HepG2 (cell line): ENCODE results near the gene CDK9. TPM values are rescaled to one million over a fixed set of nuclear protein-coding genes. Genes with fewer than 3 reads are reported as not detected.

ENCODE experiments used
- ATAC-seq: fragments of 200-7000 bp; cut with Tn5 transposase; 3 replicates; pipeline ENCODE4 v1.9.1; 2020; ENCODE audit warnings: mild to moderate bottlenecking, moderate library complexity
- BruUV-seq: library from RNA; stranded (reverse); fragments of 400-500 nt; replicated peaks from 2 replicates; lab custom pipeline; 2021; lab: Mats Ljungman, UMichigan
- CTCF ChIA-PET: fragments of 300-600 bp; formaldehyde crosslinking; extraction: SDS; loops from one replicate; lab custom pipeline; 2021; ENCODE audit warnings: low total read pairs, inconsistent platforms, low intra/inter-chr PET ratio; lab: Yijun Ruan, JAX
- POLR2A ChIA-PET: fragments of 350-600 bp; sonication (Branson Sonifier 250); formaldehyde crosslinking; loops from one replicate; lab custom pipeline; 2020; ENCODE audit warnings: antibody characterized with exemption, inconsistent platforms; lab: Yijun Ruan, JAX
- DNase-seq: peaks from one replicate; pipeline ENCODE4 v3.0.0-alpha.2; 2015; ENCODE audit warnings: low spot score
- FAIRE-seq: peaks from 3 replicates; lab custom pipeline; 2011; peaks lifted over from hg19 to GRCh38; lab: Jason Lieb, UNC
- H2AFZ ChIP-seq: one replicate; pipeline ENCODE4 v1.6.1; 2011; ENCODE audit warnings: low read length, inconsistent platforms
- H3K27ac ChIP-seq: fragments of 300-600 bp; 3 replicates; pipeline ENCODE4 v1.8.0; 2011; ENCODE audit warnings: mixed run types, mild to moderate bottlenecking, mixed read lengths, low read length, inconsistent platforms; ENCODE audit not compliant: insufficient read depth; ENCODE audit errors: extremely low read length
- H3K27me3 ChIP-seq, 2 experiments: fragments of 200-600 bp in 1 of 2; 2 replicates in 1 of 2; 3 replicates in 1 of 2; pipeline versions ENCODE4 v1.6.0 to v1.8.0; 2011; ENCODE audit warnings: low read length in 2 of 2, mild to moderate bottlenecking in 2 of 2, moderate library complexity in 2 of 2, inconsistent platforms in 1 of 2; ENCODE audit not compliant: insufficient read depth in 2 of 2, control insufficient read depth in 1 of 2
- H3K36me3 ChIP-seq, 2 experiments: fragments of 200-600 bp in 1 of 2; replicated peaks in 1 of 2; 2 replicates in 1 of 2; 3 replicates in 1 of 2; pipeline versions ENCODE4 v1.5.1 to v1.8.0; 2011; ENCODE audit warnings: low read length in 2 of 2, inconsistent platforms in 1 of 2; ENCODE audit not compliant: insufficient read depth in 2 of 2, control insufficient read depth in 1 of 2
- H3K4me1 ChIP-seq: 2 replicates; pipeline ENCODE4 v1.5.1; 2012; ENCODE audit warnings: low read length, inconsistent platforms; ENCODE audit not compliant: insufficient read depth
- H3K4me2 ChIP-seq: 2 replicates; pipeline ENCODE4 v1.6.0; 2011; ENCODE audit warnings: low read depth, low read length, inconsistent platforms
- H3K4me3 ChIP-seq, 3 experiments: fragments of 200-600 bp in 1 of 3; sonication (generic), shearing (Covaris generic) in 1 of 3; replicated peaks in 1 of 3; 2 replicates each; pipeline ENCODE4 v1.5.1; 2011 to 2016; ENCODE audit warnings: low read length in 3 of 3, inconsistent platforms in 2 of 3, low read depth in 2 of 3, mild to moderate bottlenecking in 2 of 3, control low read depth in 1 of 3, mixed read lengths in 1 of 3; ENCODE audit not compliant: insufficient read depth in 1 of 3
- H3K79me2 ChIP-seq: one replicate; pipeline ENCODE4 v1.6.1; 2011; ENCODE audit warnings: low read length, inconsistent platforms; ENCODE audit not compliant: insufficient read depth
- H3K9ac ChIP-seq: 2 replicates; pipeline ENCODE4 v1.6.0; 2011; ENCODE audit warnings: mild to moderate bottlenecking, low read depth, low read length, inconsistent platforms; ENCODE audit not compliant: insufficient read depth
- H3K9me3 ChIP-seq: 2 replicates; pipeline ENCODE4 v1.5.1; 2012; ENCODE audit warnings: mild to moderate bottlenecking, low read length
- H4K20me1 ChIP-seq: 2 replicates; pipeline ENCODE4 v1.6.0; 2011; ENCODE audit warnings: inconsistent platforms, mild to moderate bottlenecking, low read length, moderate library complexity; ENCODE audit not compliant: insufficient read depth
- ATF4 ChIP-seq, 2 experiments: fragments of 450-650 bp in 1 of 2; sonication (generic) in 1 of 2; formaldehyde crosslinking; IDR thresholded peaks; 2 replicates each; pipeline versions ENCODE4 v1.5.0 to v1.8.0; 2020 to 2022; ENCODE audit warnings: mild to moderate bottlenecking in 1 of 2, missing genetic modification reagents in 1 of 2
- CERS6 ChIP-seq: sonication (generic); formaldehyde crosslinking; IDR thresholded peaks from 2 replicates; pipeline ENCODE4 v1.5.0; 2020; ENCODE audit warnings: missing genetic modification reagents
- DBP ChIP-seq: sonication (generic); formaldehyde crosslinking; IDR thresholded peaks from 2 replicates; pipeline ENCODE4 v1.4.0; 2020; ENCODE audit warnings: missing genetic modification reagents; ENCODE audit errors: not compliant biosample characterization
- ESRRA ChIP-seq: sonication (generic); formaldehyde crosslinking; IDR thresholded peaks from 2 replicates; pipeline ENCODE4 v1.5.1; 2020; ENCODE audit warnings: mild to moderate bottlenecking, low read depth, missing genetic modification reagents
- POLR2A ChIP-seq, 2 experiments: IDR thresholded peaks; 2 replicates each; pipeline ENCODE4 v1.6.1; 2011; ENCODE audit warnings: low read depth in 2 of 2, low read length in 2 of 2, mild to moderate bottlenecking in 1 of 2, moderate library complexity in 1 of 2; ENCODE audit not compliant: insufficient read depth in 1 of 2
- RARG ChIP-seq: sonication (generic); formaldehyde crosslinking; IDR thresholded peaks from 2 replicates; pipeline ENCODE4 v1.4.0; 2020; ENCODE audit warnings: low read depth, mild to moderate bottlenecking, missing genetic modification reagents
- RBFOX2 ChIP-seq: fragments of 200-400 bp; formaldehyde crosslinking; IDR thresholded peaks from 2 replicates; pipeline ENCODE4 v1.6.1; 2017; ENCODE audit warnings: low read depth, mild to moderate bottlenecking, low read length
- ZFX ChIP-seq: sonication (generic); formaldehyde crosslinking; IDR thresholded peaks from 2 replicates; pipeline ENCODE4 v1.4.0; 2020; ENCODE audit warnings: mild to moderate bottlenecking, low read depth, missing genetic modification reagents, moderate library complexity
- ZNF549 ChIP-seq: sonication (generic); formaldehyde crosslinking; IDR thresholded peaks from 2 replicates; pipeline ENCODE4 v1.5.0; 2020; ENCODE audit warnings: missing genetic modification reagents
- ZNF839 ChIP-seq: sonication (generic); formaldehyde crosslinking; IDR thresholded peaks from 2 replicates; pipeline ENCODE4 v1.4.0; 2020; ENCODE audit warnings: missing genetic modification reagents, mild to moderate bottlenecking, borderline replicate concordance
- ZNF850 ChIP-seq: sonication (generic); formaldehyde crosslinking; conservative IDR thresholded peaks from 2 replicates; pipeline ENCODE4 v1.9.0; 2021; ENCODE audit warnings: mild to moderate bottlenecking, missing genetic modification reagents
- WGBS: methylation state at CpG from one replicate; pipeline ENCODE4 v1.1.6; 2017; ENCODE audit warnings: low lambda C conversion rate; 5-methylcytosine and 5-hydroxymethylcytosine counted together
- in situ Hi-C: cut with HindIII; loops from 2 replicates; pipeline ENCODE4 v1.10.0; 2017; ENCODE audit warnings: low pct_unique_long_range_greater_than_20kb; ENCODE audit not compliant: extremely low pct_ligation_motif_present
- intact Hi-C: fragments of 100-400 bp; cut with micrococcal nuclease; formaldehyde crosslinking; loops from one replicate; pipeline ENCODE4 v1.10.0; 2022; ENCODE audit not compliant: unreplicated experiment
- polyA plus RNA-seq, 8 experiments: library from polyadenylated mRNA; depleted of rRNA in 3 of 8; stranded (reverse) in 7 of 8; unstranded in 1 of 8; fragments of >200 nt; fragmentation: Illumina TruSeq in 4 of 8; extraction: Trizol in 4 of 8; gene quantifications; 2 replicates each; pipeline versions ENCODE4 v1.2.1 to v1.2.3, GENCODE V29; 2011 to 2016; ENCODE audit warnings: low read depth in 4 of 8, missing spikeins in 1 of 8, mixed read lengths in 1 of 8; ENCODE audit not compliant: insufficient read depth in 1 of 8
- total RNA-seq, 5 experiments: library from RNA; depleted of rRNA; stranded (reverse); fragments of >200 nt; fragmentation: Illumina TruSeq; extraction: Trizol; gene quantifications; 2 replicates each; pipeline ENCODE4 v1.2.3, GENCODE V29; 2016; ENCODE audit warnings: low read depth in 1 of 5
- TF ChIP-seq, protein P1 (sequence below): sonication (generic); formaldehyde crosslinking; IDR thresholded peaks from 2 replicates; pipeline ENCODE4 v1.5.1; 2020; ENCODE audit warnings: mild to moderate bottlenecking, missing genetic modification reagents, moderate library complexity
- TF ChIP-seq, protein P2 (sequence below): sonication (generic); formaldehyde crosslinking; IDR thresholded peaks from 2 replicates; pipeline ENCODE4 v1.9.0; 2021; ENCODE audit warnings: missing genetic modification reagents, borderline replicate concordance

Gene CDK9
- total and polyA plus RNA-seq, 2 of the 13 experiments (the other 11 are each of a cell fraction or from before 2014, with no cell fraction given) = 16.8 to 21.5 TPM

GRCh38 chr9:127789179-127789578 lies 3.3 kb downstream of the CDK9 start:
- CTCF ChIA-PET = no interaction called here
- Histone ChIP-seq H3K9me3 (no peaks in the 10 kb centered on the region), H2AFZ (no peak overlapping the region), H3K36me3 (peaks cover 24 to 41% of the 10 kb centered on the region in 2 experiments), H3K4me1 (peaks cover 28% of the 10 kb centered on the region), H3K4me3 (no peak overlapping the region), H3K9ac (no peak overlapping the region), H3K4me2 (no peak overlapping the region), H3K27me3 (no peaks in the 10 kb centered on the region), H3K27ac (no peak overlapping the region), H3K79me2 (peaks cover 19% of the 10 kb centered on the region), H4K20me1 (peaks cover 25% of the 10 kb centered on the region)
- DNase-seq = no peak
- ATAC-seq = no peak
- intact Hi-C loops (loop anchor here (5.0 kb wide), 1 partner anchor 197 kb away; no protein-coding TSS in a partner anchor), in situ Hi-C loops (no loop called here)
- WGBS = 95% methylated on average over 25 of the region's 25 CpGs
- FAIRE-seq = no peak
- no TSS peak for BruUV-seq
- POLR2A ChIA-PET = no interaction called here
- TF ChIP-seq ATF4 (CRISPR knock-in tag; IDR thresholded peaks at IDR 0.05) (no peak), ESRRA (CRISPR knock-in tag) (no peak), ZNF839 (CRISPR knock-in tag) (no peak), POLR2A (IDR thresholded peaks at IDR 0.05; ENCODE audit: insufficient read depth in 1 of 2, low read depth in 2 of 2, low read length in 2 of 2) (0 out of 4 replicates have a peak, but pooled peaks of 1 of the 2 experiments have one; percentile 28), RARG (CRISPR knock-in tag) (no peak), DBP (CRISPR knock-in tag) (no peak), ZNF850 (no peak), RBFOX2 (peak; percentile 48; the same call in 1 of the 2 replicates), ZNF549 (CRISPR knock-in tag) (no peak), ZFX (no peak), CERS6 (CRISPR knock-in tag) (no peak)
- TF ChIP-seq, protein P1, sequence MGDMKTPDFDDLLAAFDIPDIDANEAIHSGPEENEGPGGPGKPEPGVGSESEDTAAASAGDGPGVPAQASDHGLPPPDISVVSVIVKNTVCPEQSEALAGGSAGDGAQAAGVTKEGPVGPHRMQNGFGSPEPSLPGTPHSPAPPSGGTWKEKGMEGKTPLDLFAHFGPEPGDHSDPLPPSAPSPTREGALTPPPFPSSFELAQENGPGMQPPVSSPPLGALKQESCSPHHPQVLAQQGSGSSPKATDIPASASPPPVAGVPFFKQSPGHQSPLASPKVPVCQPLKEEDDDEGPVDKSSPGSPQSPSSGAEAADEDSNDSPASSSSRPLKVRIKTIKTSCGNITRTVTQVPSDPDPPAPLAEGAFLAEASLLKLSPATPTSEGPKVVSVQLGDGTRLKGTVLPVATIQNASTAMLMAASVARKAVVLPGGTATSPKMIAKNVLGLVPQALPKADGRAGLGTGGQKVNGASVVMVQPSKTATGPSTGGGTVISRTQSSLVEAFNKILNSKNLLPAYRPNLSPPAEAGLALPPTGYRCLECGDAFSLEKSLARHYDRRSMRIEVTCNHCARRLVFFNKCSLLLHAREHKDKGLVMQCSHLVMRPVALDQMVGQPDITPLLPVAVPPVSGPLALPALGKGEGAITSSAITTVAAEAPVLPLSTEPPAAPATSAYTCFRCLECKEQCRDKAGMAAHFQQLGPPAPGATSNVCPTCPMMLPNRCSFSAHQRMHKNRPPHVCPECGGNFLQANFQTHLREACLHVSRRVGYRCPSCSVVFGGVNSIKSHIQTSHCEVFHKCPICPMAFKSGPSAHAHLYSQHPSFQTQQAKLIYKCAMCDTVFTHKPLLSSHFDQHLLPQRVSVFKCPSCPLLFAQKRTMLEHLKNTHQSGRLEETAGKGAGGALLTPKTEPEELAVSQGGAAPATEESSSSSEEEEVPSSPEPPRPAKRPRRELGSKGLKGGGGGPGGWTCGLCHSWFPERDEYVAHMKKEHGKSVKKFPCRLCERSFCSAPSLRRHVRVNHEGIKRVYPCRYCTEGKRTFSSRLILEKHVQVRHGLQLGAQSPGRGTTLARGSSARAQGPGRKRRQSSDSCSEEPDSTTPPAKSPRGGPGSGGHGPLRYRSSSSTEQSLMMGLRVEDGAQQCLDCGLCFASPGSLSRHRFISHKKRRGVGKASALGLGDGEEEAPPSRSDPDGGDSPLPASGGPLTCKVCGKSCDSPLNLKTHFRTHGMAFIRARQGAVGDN (CRISPR knock-in tag) = peak; percentile 8; the same call in 1 of the 2 replicates
- TF ChIP-seq, protein P2, sequence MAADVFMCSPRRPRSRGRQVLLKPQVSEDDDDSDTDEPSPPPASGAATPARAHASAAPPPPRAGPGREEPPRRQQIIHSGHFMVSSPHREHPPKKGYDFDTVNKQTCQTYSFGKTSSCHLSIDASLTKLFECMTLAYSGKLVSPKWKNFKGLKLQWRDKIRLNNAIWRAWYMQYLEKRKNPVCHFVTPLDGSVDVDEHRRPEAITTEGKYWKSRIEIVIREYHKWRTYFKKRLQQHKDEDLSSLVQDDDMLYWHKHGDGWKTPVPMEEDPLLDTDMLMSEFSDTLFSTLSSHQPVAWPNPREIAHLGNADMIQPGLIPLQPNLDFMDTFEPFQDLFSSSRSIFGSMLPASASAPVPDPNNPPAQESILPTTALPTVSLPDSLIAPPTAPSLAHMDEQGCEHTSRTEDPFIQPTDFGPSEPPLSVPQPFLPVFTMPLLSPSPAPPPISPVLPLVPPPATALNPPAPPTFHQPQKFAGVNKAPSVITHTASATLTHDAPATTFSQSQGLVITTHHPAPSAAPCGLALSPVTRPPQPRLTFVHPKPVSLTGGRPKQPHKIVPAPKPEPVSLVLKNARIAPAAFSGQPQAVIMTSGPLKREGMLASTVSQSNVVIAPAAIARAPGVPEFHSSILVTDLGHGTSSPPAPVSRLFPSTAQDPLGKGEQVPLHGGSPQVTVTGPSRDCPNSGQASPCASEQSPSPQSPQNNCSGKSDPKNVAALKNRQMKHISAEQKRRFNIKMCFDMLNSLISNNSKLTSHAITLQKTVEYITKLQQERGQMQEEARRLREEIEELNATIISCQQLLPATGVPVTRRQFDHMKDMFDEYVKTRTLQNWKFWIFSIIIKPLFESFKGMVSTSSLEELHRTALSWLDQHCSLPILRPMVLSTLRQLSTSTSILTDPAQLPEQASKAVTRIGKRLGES (CRISPR knock-in tag) = no peak
